GM12891 (cell line): Measurements from ENCODE around the gene CTSA.

Experiments
- DNase-seq: peaks from one replicate; pipeline ENCODE4 v3.0.0; 2011; ENCODE audit warnings: low spot score; ENCODE audit not compliant: insufficient read length
- FAIRE-seq: peaks from 2 replicates; lab custom pipeline; 2011; peaks lifted over from hg19 to GRCh38; lab: Jason Lieb, UNC
- PAX5 ChIP-seq: IDR thresholded peaks from 2 replicates; pipeline ENCODE4 v1.6.1; 2011; ENCODE audit warnings: low read length, moderate library complexity, mild to moderate bottlenecking; ENCODE audit not compliant: insufficient read depth, severe bottlenecking
- POLR2A ChIP-seq: IDR thresholded peaks from 2 replicates; pipeline ENCODE4 v1.6.1; 2011; ENCODE audit warnings: low read depth, low read length, control low read depth
- POLR2AphosphoS5 ChIP-seq: IDR thresholded peaks from 2 replicates; pipeline ENCODE4 v1.6.1; 2011; ENCODE audit warnings: low read depth, low read length, control low read depth
- POU2F2 ChIP-seq: IDR thresholded peaks from 2 replicates; pipeline ENCODE4 v1.6.1; 2011; ENCODE audit warnings: low read depth, mild to moderate bottlenecking, control low read depth, low read length, moderate library complexity
- SPI1 ChIP-seq: IDR thresholded peaks from 2 replicates; pipeline ENCODE4 v1.6.1; 2011; ENCODE audit warnings: low read depth, low read length, control low read depth
- TAF1 ChIP-seq: IDR thresholded peaks from 2 replicates; pipeline ENCODE4 v1.6.1; 2011; ENCODE audit warnings: low read depth, low read length, control low read depth

Gene CTSA

DNA sequence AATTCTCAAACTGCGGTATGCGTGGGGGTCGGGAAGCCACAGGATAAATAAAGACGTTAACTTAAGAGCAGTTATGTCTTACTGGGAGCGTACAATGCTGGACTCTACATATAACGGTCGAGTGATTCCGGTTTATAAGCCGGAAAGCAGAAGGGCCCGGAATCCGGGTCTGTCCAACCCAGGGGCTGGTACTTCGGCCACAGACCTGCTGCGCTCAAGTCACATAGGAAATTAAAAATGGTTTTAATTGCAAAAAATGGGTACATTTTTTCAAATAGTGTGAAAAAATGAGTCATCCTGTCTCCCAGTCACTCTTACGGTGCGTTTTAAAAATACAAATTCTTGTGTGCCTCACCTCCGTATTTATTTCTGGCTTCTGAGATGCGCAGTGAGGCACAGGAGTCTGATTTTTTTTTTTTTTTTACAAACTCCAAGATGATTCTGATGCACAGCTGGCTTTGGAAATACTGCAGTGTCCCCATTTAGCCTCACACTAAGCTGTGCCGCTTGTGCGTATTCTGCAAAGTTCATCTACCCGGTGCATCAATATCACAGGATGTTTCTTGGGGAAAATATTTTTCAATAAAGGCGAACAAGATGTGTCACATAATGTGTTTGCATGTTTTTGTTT, 44.4 kb downstream of the CTSA start:
- DNase-seq (no peak), FAIRE-seq (no peak)
- TF ChIP-seq POLR2AphosphoS5 (no peak), PAX5 (no peak), TAF1 (no peak), SPI1 (no peak), POU2F2 (no peak), POLR2A (no peak)

DNA sequence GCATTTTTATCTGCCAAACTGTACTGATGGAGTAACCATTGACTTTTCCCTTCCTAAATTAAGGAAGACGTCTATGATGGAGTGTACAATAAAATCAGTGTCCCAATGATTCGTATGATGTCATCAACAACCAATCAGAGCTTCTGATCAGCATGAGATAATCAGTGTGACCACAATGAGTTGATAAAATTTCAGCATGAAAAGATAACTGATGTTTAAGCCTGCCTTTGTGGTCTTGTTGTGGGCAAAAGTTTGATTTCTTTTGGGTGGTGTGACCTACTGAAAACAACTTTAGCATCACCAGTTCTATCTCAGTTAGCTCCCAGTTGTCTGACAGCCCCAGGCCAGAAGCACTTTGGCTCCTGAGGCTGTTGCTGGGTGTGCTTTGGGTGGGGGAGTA, 46.6 kb downstream of the CTSA start:
- no peak for TF ChIP-seq POLR2AphosphoS5
- TF ChIP-seq SPI1 = no peak
- no peak for TF ChIP-seq TAF1
- TF ChIP-seq POLR2A = no peak
- TF ChIP-seq PAX5 = no peak
- no peak for TF ChIP-seq POU2F2
- no peak for FAIRE-seq
- no peak for DNase-seq

DNA sequence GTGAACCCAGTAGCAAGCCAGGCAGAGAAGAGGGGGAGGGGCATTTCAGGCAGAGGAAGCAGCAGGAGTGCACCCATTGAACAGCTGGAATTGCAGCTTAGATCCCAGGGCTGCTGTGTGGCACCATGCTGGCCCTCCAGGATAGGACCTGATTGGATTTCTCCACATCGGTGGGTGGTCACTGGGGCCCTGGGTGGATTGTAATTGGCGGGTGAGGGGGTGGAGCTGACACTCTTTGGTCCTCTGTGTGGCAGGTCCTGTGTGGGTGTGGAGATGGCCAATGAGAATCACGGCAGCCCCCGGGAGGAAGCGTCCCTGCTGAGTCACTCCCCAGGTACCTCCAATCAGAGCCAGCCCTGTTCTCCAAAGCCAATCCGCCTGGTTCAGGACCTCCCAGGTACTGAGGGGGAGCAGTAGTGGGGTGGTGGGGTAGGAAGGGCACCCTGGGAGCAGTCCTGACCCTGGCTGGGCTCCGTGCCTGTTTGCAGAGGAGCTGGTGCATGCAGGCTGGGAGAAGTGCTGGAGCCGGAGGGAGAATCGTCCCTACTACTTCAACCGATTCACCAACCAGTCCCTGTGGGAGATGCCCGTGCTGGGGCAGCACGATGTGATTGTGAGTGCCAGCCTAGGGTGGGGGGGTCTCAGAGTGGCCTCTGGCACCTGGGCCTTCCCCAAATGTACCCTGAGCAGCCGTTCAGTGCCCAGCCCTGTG, 47.7 kb downstream of the CTSA start:
- FAIRE-seq (no peak), DNase-seq (no peak)
- TF ChIP-seq POLR2A = no peak
- TF ChIP-seq POU2F2 = no peak
- TF ChIP-seq TAF1 = no peak
- TF ChIP-seq SPI1 = no peak
- TF ChIP-seq PAX5 = no peak
- no peak for TF ChIP-seq POLR2AphosphoS5

DNA sequence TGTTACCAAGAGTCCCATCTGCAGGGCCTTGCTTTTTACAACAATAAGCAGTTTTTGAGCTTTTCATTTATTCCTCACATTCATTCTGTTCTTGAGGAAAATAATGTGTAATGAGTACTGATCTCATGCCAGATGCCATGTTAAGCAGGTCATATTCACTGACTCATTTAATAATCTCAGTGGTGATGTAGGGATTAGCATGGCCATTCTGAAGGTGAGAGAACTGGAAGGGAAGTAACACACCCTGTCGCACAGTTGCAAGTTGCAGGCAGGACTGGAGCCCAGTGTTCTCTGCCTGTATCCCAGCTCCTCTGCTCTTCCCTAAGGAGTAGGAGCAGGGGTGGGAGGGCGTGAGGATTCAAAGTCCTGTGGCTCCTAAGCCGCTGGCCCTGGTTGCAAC, 48.9 kb downstream of the CTSA start:
- FAIRE-seq (no peak), DNase-seq (no peak)
- TF ChIP-seq SPI1 = no peak
- TF ChIP-seq POLR2A = no peak
- TF ChIP-seq PAX5 = no peak
- no peak for TF ChIP-seq POU2F2
- no peak for TF ChIP-seq POLR2AphosphoS5
- TF ChIP-seq TAF1 = no peak

DNA sequence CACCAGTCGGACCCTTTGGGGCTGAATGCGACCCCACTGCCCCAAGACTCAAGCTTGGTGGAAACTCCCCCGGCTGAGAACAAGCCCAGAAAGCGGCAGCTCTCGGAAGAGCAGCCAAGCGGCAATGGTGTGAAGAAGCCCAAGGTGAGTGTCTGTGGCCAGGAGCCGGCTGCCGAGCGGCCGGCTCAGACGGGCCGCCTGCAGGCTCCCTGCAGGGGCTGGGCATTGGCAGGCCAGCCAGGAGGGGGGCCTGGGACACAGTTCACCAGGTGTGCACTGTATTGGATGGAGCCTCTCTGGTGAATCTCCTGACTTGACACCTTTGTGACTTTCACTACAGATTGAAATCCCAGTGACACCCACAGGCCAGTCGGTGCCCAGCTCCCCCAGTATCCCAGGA, 49.3 kb downstream of the CTSA start:
- DNase-seq (no peak), FAIRE-seq (no peak)
- TF ChIP-seq PAX5 (no peak), POU2F2 (no peak), TAF1 (no peak), POLR2A (no peak), SPI1 (no peak), POLR2AphosphoS5 (no peak)

DNA sequence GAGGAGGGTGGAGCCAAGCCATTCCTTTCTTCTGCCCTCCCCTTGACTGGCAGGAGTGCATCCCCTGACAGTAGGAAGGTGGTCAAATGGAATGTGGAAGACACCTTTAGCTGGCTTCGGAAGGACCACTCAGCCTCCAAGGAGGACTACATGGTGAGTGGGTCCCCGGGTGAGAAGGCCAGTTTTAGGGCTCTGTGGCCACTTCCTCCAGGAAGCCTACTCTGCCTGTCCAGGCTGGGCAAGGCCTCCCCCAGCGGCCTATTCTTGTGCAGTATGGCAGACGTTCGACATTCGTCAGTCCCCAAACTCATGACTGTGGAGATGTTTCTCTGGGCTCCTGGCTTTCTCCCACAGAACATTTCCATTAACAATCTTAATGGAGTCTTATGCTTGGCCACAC, 52.5 kb downstream of the CTSA start:
- no peak for DNase-seq
- no peak for FAIRE-seq
- TF ChIP-seq POU2F2 (no peak), PAX5 (no peak), POLR2AphosphoS5 (no peak), SPI1 (no peak), POLR2A (no peak), TAF1 (no peak)

DNA sequence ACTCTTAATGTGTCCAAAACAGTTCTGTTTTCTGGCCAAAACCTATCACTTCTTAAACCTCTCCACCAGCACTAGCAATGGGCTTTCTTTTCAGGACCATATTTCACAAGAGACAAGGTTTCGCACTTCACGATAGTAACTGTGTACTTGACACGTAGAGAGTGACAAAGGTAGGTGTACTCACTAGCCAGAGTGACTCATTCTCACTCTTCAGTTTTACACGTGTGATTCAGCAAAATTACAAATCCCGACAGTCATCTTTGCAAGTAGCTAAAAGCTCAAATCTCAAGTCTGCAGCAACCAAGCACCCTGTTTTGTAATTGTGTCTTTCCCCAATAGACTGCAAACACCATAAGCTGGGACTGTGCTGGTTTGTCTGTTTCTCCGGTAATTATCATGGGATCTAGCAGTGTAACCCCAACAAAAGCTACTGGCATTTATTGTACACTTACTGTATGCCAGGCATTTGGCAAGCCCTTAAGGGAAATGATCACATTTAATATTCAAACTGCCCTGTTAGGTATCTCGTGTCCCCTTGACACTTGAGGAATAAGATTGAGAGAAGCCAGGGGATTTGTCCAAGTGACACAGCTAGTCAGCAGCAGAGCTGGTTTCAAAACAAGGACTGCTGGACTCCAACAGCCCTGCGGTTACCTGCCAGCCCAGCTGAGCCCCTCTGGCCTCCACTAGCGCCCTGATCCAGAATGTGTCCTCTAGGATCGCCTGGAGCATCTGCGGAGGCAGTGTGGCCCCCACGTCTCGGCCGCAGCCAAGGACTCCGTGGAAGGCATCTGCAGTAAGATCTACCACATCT, 53.2 kb downstream of the CTSA start:
- FAIRE-seq (no peak), DNase-seq (no peak)
- no peak for TF ChIP-seq PAX5
- no peak for TF ChIP-seq SPI1
- TF ChIP-seq POLR2AphosphoS5 = no peak
- no peak for TF ChIP-seq POU2F2
- no peak for TF ChIP-seq POLR2A
- no peak for TF ChIP-seq TAF1

DNA sequence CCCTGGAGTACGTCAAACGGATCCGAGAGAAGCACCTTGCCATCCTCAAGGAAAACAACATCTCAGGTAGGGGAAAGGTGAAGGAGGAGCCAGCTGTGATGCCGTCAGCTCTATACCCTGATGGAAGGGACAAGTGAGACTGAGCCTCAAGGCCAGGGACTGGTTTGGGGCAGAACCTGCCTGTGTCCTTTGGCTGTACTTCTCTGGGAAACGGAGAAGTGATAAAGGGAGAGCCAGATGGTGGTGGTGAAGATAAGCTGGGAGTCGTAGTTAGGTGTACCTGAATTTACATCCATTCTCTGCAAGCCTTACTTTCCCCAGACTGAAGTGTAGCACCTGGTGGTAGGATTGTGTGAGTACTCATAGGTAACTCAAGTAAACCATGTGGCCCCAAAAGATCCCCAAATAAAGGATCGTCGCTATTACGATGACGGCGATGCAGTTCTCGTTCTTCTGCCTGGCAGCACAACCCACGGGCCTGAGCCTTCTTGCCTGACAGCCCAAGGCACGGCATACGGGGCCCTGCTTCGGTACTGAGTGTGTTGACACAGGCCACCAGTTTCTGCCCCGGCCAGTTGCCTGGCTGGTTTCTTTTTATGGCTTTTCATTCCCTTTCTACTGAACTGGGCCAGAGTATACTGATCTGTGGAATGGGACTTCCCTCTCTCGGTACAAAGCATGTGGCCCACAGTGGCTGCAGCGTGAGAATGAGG, 54.0 kb downstream of the CTSA start:
- DNase-seq (no peak), FAIRE-seq (no peak)
- TF ChIP-seq SPI1 = no peak
